Liver (tissue), 9 donors: ENCODE data around the gene LDLR. TPM values are rescaled to one million over a fixed set of nuclear protein-coding genes. Genes with fewer than 3 reads are reported as not detected.

ENCODE experiments used
- DNase-seq: peaks from one replicate; pipeline ENCODE4 v3.0.0-alpha.2; 2017; ENCODE audit warnings: low spot score
- H3K27ac ChIP-seq, 2 donors: one replicate each; pipeline ENCODE4 v1.7.0; 2013; ENCODE audit warnings: inconsistent platforms in 2 of 2, low read length in 2 of 2, control low read depth in 1 of 2, low read depth in 1 of 2, mild to moderate bottlenecking in 1 of 2
- H3K27me3 ChIP-seq, 4 donors: one replicate each; pipeline versions ENCODE4 v1.6.1 to v1.7.0; 2013; ENCODE audit warnings: low read length in 3 of 4, inconsistent platforms in 1 of 4, mild to moderate bottlenecking in 1 of 4, moderate library complexity in 1 of 4; ENCODE audit not compliant: control insufficient read depth in 4 of 4, insufficient read depth in 4 of 4
- H3K36me3 ChIP-seq, 4 donors: one replicate each; pipeline versions ENCODE4 v1.6.1 to v1.7.0; 2013; ENCODE audit warnings: low read length in 3 of 4, mild to moderate bottlenecking in 3 of 4, low read depth in 1 of 4, moderate library complexity in 1 of 4; ENCODE audit not compliant: control insufficient read depth in 4 of 4, insufficient read depth in 3 of 4
- H3K4me1 ChIP-seq, 4 donors: one replicate each; pipeline versions ENCODE4 v1.6.1 to v1.7.0; 2013; ENCODE audit warnings: low read length in 3 of 4, mild to moderate bottlenecking in 3 of 4, moderate library complexity in 1 of 4; ENCODE audit not compliant: control insufficient read depth in 4 of 4, insufficient read depth in 4 of 4
- H3K4me3 ChIP-seq, 3 donors: one replicate each; pipeline versions ENCODE4 v1.6.1 to v1.7.0; 2013; ENCODE audit warnings: low read length in 3 of 3, control low read depth in 1 of 3, low read depth in 1 of 3, mild to moderate bottlenecking in 1 of 3
- H3K9ac ChIP-seq, 2 donors: one replicate each; pipeline ENCODE4 v1.7.0; 2013; ENCODE audit warnings: low read length in 2 of 2, mild to moderate bottlenecking in 2 of 2, moderate library complexity in 2 of 2, control low read depth in 1 of 2, low read depth in 1 of 2
- H3K9me3 ChIP-seq, 4 donors: one replicate each; pipeline versions ENCODE4 v1.6.1 to v1.7.0; 2013; ENCODE audit warnings: low read length in 3 of 4; ENCODE audit not compliant: control insufficient read depth in 4 of 4
- CTCF ChIP-seq: fragments of 150-350 bp; IDR thresholded peaks from 2 replicates; pipeline ENCODE4 v1.5.1; 2017; ENCODE audit warnings: improper control_type of control experiment, low read depth, low read length; ENCODE audit not compliant: missing input control
- EGR1 ChIP-seq, 2 donors: IDR thresholded peaks; 2 replicates each; pipeline ENCODE4 v1.6.1; 2016 to 2018; ENCODE audit warnings: antibody characterized with exemption in 2 of 2, low read depth in 2 of 2
- FOXA1 ChIP-seq: IDR thresholded peaks from 2 replicates; pipeline ENCODE4 v1.6.1; 2016; ENCODE audit warnings: antibody characterized with exemption
- GABPA ChIP-seq, 2 donors: IDR thresholded peaks in 1 of 2; conservative IDR thresholded peaks in 1 of 2; 2 replicates each; pipeline ENCODE4 v1.6.1; 2016; ENCODE audit warnings: antibody characterized with exemption in 2 of 2, mild to moderate bottlenecking in 1 of 2, moderate library complexity in 1 of 2
- HNF4A ChIP-seq, 2 donors: conservative IDR thresholded peaks; 2 replicates each; pipeline ENCODE4 v1.6.1; 2016; ENCODE audit warnings: antibody characterized with exemption in 2 of 2, mild to moderate bottlenecking in 2 of 2
- HNF4G ChIP-seq: IDR thresholded peaks from 2 replicates; pipeline ENCODE4 v1.6.1; 2016; ENCODE audit warnings: antibody characterized with exemption
- JUND ChIP-seq, 2 donors: IDR thresholded peaks; 2 replicates each; pipeline ENCODE4 v1.6.1; 2016; ENCODE audit warnings: antibody characterized with exemption in 2 of 2
- MAX ChIP-seq: IDR thresholded peaks from 2 replicates; pipeline ENCODE4 v1.6.1; 2016; ENCODE audit warnings: antibody characterized with exemption
- NR2F2 ChIP-seq: IDR thresholded peaks from 2 replicates; pipeline ENCODE4 v1.6.1; 2016; ENCODE audit warnings: antibody characterized with exemption
- RAD21 ChIP-seq, 2 donors: IDR thresholded peaks; 2 replicates each; pipeline ENCODE4 v1.6.1; 2016; ENCODE audit warnings: antibody characterized with exemption in 2 of 2, mild to moderate bottlenecking in 2 of 2
- RXRA ChIP-seq, 2 donors: IDR thresholded peaks; 2 replicates each; pipeline ENCODE4 v1.6.1; 2017 to 2018; ENCODE audit warnings: antibody characterized with exemption in 2 of 2, mild to moderate bottlenecking in 1 of 2
- SP1 ChIP-seq: IDR thresholded peaks from 2 replicates; pipeline ENCODE4 v1.6.1; 2018; ENCODE audit warnings: antibody characterized with exemption, mild to moderate bottlenecking
- TAF1 ChIP-seq: conservative IDR thresholded peaks from 2 replicates; pipeline ENCODE4 v1.6.1; 2016; ENCODE audit warnings: antibody characterized with exemption, mild to moderate bottlenecking
- YY1 ChIP-seq: IDR thresholded peaks from 2 replicates; pipeline ENCODE4 v1.6.1; 2016; ENCODE audit warnings: antibody characterized with exemption, mild to moderate bottlenecking
- WGBS: extraction: QIAGEN DNeasy Blood & Tissue Kit; methylation state at CpG from one replicate; pipeline ENCODE4 v1.1.7; 2013; 5-methylcytosine and 5-hydroxymethylcytosine counted together
- polyA plus RNA-seq, 2 donors: library from polyadenylated mRNA; stranded (reverse) in 1 of 2; unstranded in 1 of 2; fragments of 200-250 nt in 1 of 2; fragments of >200 nt in 1 of 2; fragmentation: Nextera tagmentation in 1 of 2; extraction: Ambion mirVana in 1 of 2; gene quantifications; one replicate each; pipeline versions ENCODE4 v1.2.1 to v1.2.3, GENCODE V29; 2013 to 2015
- total RNA-seq, 2 donors: library from RNA; depleted of rRNA; stranded (reverse); fragments of >200 nt; gene quantifications; one replicate each; pipeline ENCODE4 v1.2.3, GENCODE V29; 2014
- TF ChIP-seq, protein P1 (sequence below): IDR thresholded peaks from 2 replicates; pipeline ENCODE4 v1.6.1; 2016; ENCODE audit warnings: antibody characterized with exemption
- TF ChIP-seq, protein P2 (sequence below): IDR thresholded peaks from 2 replicates; pipeline ENCODE4 v1.6.1; 2016; ENCODE audit warnings: antibody characterized with exemption
- TF ChIP-seq, protein P3 (sequence below): IDR thresholded peaks from 2 replicates; pipeline ENCODE4 v1.6.1; 2016; ENCODE audit warnings: antibody characterized with exemption, mild to moderate bottlenecking
- donor health status: healthy.
- donor health status: healthy.
- donor health status: healthy.
- donor health status: healthy.
- donor health status: healthy.

LDLR gene
- total and polyA plus RNA-seq, 4 donors, result 17.3 to 141 (median 63.9) TPM

GRCh38 chr19:11130824-11131455, 41.7 kb downstream of the LDLR start (continued):
- TF ChIP-seq MAX (no peak), HNF4A (conservative IDR thresholded peaks at IDR 0.05) (peak; percentile 92 to 93)

GRCh38 chr19:11131471-11131870, 42.2 kb downstream of the LDLR start:
- Histone ChIP-seq H3K9ac (no peak overlapping the region), H3K27me3 (no peaks in the 10 kb centered on the region), H3K4me1 (peaks cover 0 to 31% (median 18%) of the 10 kb centered on the region in 4 donors), H3K27ac (peak overlapping the region in 1 of 2 donors; percentile 1), H3K36me3 (peaks cover 15 to 55% (median 44%) of the 10 kb centered on the region in 4 donors), H3K4me3 (no peak overlapping the region), H3K9me3 (no peaks in the 10 kb centered on the region)
- WGBS, result 82% methylated on average over 7 of the region's 7 CpGs
- TF ChIP-seq EGR1 (IDR thresholded peaks at IDR 0.05; ENCODE audit: low read depth in 2 of 2) (no peak), HNF4A (conservative IDR thresholded peaks at IDR 0.05) (no peak), MAX (no peak), CTCF (no peak), RAD21 (IDR thresholded peaks at IDR 0.05) (no peak), HNF4G (no peak), JUND (IDR thresholded peaks at IDR 0.05) (no peak), GABPA (IDR thresholded peaks at IDR 0.05 in 1 of 2, conservative IDR thresholded peaks at IDR 0.05 in 1 of 2) (no peak), SP1 (no peak), RXRA (IDR thresholded peaks at IDR 0.05) (no peak), YY1 (no peak), NR2F2 (no peak), FOXA1 (no peak)
- TF ChIP-seq, protein P1, sequence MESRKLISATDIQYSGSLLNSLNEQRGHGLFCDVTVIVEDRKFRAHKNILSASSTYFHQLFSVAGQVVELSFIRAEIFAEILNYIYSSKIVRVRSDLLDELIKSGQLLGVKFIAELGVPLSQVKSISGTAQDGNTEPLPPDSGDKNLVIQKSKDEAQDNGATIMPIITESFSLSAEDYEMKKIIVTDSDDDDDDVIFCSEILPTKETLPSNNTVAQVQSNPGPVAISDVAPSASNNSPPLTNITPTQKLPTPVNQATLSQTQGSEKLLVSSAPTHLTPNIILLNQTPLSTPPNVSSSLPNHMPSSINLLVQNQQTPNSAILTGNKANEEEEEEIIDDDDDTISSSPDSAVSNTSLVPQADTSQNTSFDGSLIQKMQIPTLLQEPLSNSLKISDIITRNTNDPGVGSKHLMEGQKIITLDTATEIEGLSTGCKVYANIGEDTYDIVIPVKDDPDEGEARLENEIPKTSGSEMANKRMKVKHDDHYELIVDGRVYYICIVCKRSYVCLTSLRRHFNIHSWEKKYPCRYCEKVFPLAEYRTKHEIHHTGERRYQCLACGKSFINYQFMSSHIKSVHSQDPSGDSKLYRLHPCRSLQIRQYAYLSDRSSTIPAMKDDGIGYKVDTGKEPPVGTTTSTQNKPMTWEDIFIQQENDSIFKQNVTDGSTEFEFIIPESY, result no peak
- TF ChIP-seq, protein P2, sequence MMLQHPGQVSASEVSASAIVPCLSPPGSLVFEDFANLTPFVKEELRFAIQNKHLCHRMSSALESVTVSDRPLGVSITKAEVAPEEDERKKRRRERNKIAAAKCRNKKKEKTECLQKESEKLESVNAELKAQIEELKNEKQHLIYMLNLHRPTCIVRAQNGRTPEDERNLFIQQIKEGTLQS, result no peak
- no peak for DNase-seq

DNA sequence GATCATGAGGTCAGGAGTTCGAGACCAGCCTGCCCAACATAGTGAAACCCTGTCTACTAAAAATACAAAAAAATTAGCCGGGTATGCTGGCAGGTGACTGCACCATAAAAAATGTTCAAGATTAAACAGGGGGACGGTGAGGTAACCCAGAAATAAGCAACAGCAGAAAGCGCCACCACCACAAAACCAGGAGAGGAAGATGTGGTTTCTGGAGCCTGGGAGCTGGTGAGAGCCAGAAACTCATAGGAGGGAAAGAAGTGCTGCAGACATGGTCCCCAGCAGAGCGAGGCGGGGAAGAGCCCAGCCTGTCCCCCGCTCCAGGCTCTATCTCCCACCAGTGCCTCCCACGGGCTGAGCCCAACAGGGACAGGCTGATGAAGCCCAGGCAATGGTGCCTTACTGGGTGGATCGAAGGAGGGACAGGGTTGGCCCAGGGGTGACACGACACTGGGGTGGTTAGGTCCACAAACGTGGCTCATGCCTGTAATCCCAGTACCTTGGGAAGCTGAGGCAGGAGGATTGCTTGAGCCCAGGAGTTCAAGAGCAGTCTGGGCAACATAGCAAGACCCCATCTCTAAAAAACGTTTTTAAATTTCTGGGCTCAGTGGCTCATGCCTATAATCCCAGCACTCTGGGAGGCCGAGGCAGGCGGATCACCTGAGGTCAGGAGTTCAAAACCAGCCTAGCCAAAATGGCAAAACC, 47.3 kb downstream of the LDLR start:
- Histone ChIP-seq H3K4me1 (peaks cover 4 to 31% (median 19%) of the 10 kb centered on the region in 4 donors), H3K9me3 (no peaks in the 10 kb centered on the region), H3K36me3 (peaks cover 3 to 15% (median 8%) of the 10 kb centered on the region in 4 donors), H3K27ac (no peak overlapping the region), H3K9ac (no peak overlapping the region), H3K4me3 (no peak overlapping the region), H3K27me3 (no peaks in the 10 kb centered on the region)
- 65% methylated on average over 14 of the region's 14 CpGs for WGBS
- DNase-seq, result no peak
- TF ChIP-seq MAX (no peak), EGR1 (IDR thresholded peaks at IDR 0.05; ENCODE audit: low read depth in 2 of 2) (no peak), HNF4G (no peak), GABPA (IDR thresholded peaks at IDR 0.05 in 1 of 2, conservative IDR thresholded peaks at IDR 0.05 in 1 of 2) (no peak), YY1 (no peak), JUND (IDR thresholded peaks at IDR 0.05) (no peak), CTCF (no peak), FOXA1 (no peak), TAF1 (no peak), SP1 (no peak), RXRA (IDR thresholded peaks at IDR 0.05) (no peak)
- TF ChIP-seq, protein P3, sequence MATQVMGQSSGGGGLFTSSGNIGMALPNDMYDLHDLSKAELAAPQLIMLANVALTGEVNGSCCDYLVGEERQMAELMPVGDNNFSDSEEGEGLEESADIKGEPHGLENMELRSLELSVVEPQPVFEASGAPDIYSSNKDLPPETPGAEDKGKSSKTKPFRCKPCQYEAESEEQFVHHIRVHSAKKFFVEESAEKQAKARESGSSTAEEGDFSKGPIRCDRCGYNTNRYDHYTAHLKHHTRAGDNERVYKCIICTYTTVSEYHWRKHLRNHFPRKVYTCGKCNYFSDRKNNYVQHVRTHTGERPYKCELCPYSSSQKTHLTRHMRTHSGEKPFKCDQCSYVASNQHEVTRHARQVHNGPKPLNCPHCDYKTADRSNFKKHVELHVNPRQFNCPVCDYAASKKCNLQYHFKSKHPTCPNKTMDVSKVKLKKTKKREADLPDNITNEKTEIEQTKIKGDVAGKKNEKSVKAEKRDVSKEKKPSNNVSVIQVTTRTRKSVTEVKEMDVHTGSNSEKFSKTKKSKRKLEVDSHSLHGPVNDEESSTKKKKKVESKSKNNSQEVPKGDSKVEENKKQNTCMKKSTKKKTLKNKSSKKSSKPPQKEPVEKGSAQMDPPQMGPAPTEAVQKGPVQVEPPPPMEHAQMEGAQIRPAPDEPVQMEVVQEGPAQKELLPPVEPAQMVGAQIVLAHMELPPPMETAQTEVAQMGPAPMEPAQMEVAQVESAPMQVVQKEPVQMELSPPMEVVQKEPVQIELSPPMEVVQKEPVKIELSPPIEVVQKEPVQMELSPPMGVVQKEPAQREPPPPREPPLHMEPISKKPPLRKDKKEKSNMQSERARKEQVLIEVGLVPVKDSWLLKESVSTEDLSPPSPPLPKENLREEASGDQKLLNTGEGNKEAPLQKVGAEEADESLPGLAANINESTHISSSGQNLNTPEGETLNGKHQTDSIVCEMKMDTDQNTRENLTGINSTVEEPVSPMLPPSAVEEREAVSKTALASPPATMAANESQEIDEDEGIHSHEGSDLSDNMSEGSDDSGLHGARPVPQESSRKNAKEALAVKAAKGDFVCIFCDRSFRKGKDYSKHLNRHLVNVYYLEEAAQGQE, result no peak
